ENCODE data around the gene RND1.

The RND1 gene

GRCh38 chr12:48832321-48833060 lies 33.2 kb downstream of the RND1 start:
- no peak for TF ChIP-seq MAX (IDR thresholded peaks at IDR 0.05; ENCODE audit: low read depth, low read length)
- TF ChIP-seq CTCF (IDR thresholded peaks at IDR 0.05; ENCODE audit: low read depth, low read length): no peak
- TF ChIP-seq POLR2A (IDR thresholded peaks at IDR 0.05; ENCODE audit: extremely low read depth, insufficient read length): no peak
- no peak for TF ChIP-seq MYC (IDR thresholded peaks at IDR 0.05; ENCODE audit: low read depth, low read length)
- H3K4me3 ChIP-seq (ENCODE audit: low read depth, low read length): no peak overlapping the region
- DNase-seq (ENCODE audit: low read depth): no peak

- TF ChIP-seq MAX (IDR thresholded peaks at IDR 0.05; ENCODE audit: low read depth, low read length): no peak
- TF ChIP-seq MYC (IDR thresholded peaks at IDR 0.05; ENCODE audit: low read depth, low read length): no peak
- no peak for TF ChIP-seq POLR2A (IDR thresholded peaks at IDR 0.05; ENCODE audit: extremely low read depth, insufficient read length)
- no peak for TF ChIP-seq CTCF (IDR thresholded peaks at IDR 0.05; ENCODE audit: low read depth, low read length)
- DNase-seq (ENCODE audit: low read depth): no peak
- no peak overlapping the region for H3K4me3 ChIP-seq (ENCODE audit: low read depth, low read length)
These were observed 34.4 kb downstream of the RND1 start for GRCh38 chr12:48831257-48831656.

GRCh38 chr12:48828841-48829575 lies 36.7 kb downstream of the RND1 start:
- TF ChIP-seq CTCF (IDR thresholded peaks at IDR 0.05; ENCODE audit: low read depth, low read length) (no peak), POLR2A (IDR thresholded peaks at IDR 0.05; ENCODE audit: extremely low read depth, insufficient read length) (no peak), MAX (IDR thresholded peaks at IDR 0.05; ENCODE audit: low read depth, low read length) (no peak), MYC (IDR thresholded peaks at IDR 0.05; ENCODE audit: low read depth, low read length) (no peak)
- no peak for DNase-seq (ENCODE audit: low read depth)
- H3K4me3 ChIP-seq (ENCODE audit: low read depth, low read length): no peak overlapping the region

GRCh38 chr12:48828293-48828692 lies 37.4 kb downstream of the RND1 start:
- no peak overlapping the region for H3K4me3 ChIP-seq (ENCODE audit: low read depth, low read length)
- TF ChIP-seq MYC (IDR thresholded peaks at IDR 0.05; ENCODE audit: low read depth, low read length) (no peak), POLR2A (IDR thresholded peaks at IDR 0.05; ENCODE audit: extremely low read depth, insufficient read length) (no peak), CTCF (IDR thresholded peaks at IDR 0.05; ENCODE audit: low read depth, low read length) (no peak), MAX (IDR thresholded peaks at IDR 0.05; ENCODE audit: low read depth, low read length) (no peak)
- no peak for DNase-seq (ENCODE audit: low read depth)

- no peak for DNase-seq (ENCODE audit: low read depth)
- no peak for TF ChIP-seq CTCF (IDR thresholded peaks at IDR 0.05; ENCODE audit: low read depth, low read length)
- no peak for TF ChIP-seq MYC (IDR thresholded peaks at IDR 0.05; ENCODE audit: low read depth, low read length)
- no peak for TF ChIP-seq MAX (IDR thresholded peaks at IDR 0.05; ENCODE audit: low read depth, low read length)
- no peak for TF ChIP-seq POLR2A (IDR thresholded peaks at IDR 0.05; ENCODE audit: extremely low read depth, insufficient read length)
- H3K4me3 ChIP-seq (ENCODE audit: low read depth, low read length): no peak overlapping the region
These were observed 38.1 kb downstream of the RND1 start for GRCh38 chr12:48827513-48828096.

All from NB4 (cell line).